HEK293 (cell line): ENCODE measurements around the gene PRKAG2.

Experiments used
- CTCF ChIA-PET: fragments of 350-600 bp; formaldehyde crosslinking; extraction: SDS; loops from one replicate; lab custom pipeline; 2021; ENCODE audit warnings: antibody characterized with exemption; lab: Yijun Ruan, JAX
- POLR2A ChIA-PET: fragments of 300-600 bp; formaldehyde crosslinking; extraction: SDS; loops from one replicate; lab custom pipeline; 2020; ENCODE audit warnings: antibody characterized with exemption, inconsistent platforms; lab: Yijun Ruan, JAX
- H3K27ac ChIP-seq: fragments of 200-500 bp; sonication (Bioruptor generic); 2 replicates; pipeline ENCODE4 v1.5.1; 2014; ENCODE audit warnings: low read depth, low read length, control low read depth, inconsistent platforms; ENCODE audit errors: extremely low read depth
- H3K36me3 ChIP-seq, 2 experiments: fragments of 200-500 bp in 1 of 2; sonication (Bioruptor generic) in 1 of 2; 1 replicate in 1 of 2; 2 replicates in 1 of 2; pipeline ENCODE4 v1.5.1; 2014 to 2017; ENCODE audit warnings: inconsistent platforms in 2 of 2, low read length in 2 of 2; ENCODE audit not compliant: control insufficient read depth in 2 of 2, insufficient read depth in 1 of 2
- H3K4me1 ChIP-seq: fragments of 200-500 bp; sonication (Bioruptor generic); 2 replicates; pipeline ENCODE4 v1.5.1; 2014; ENCODE audit warnings: mild to moderate bottlenecking, low read length, inconsistent platforms; ENCODE audit not compliant: control insufficient read depth, insufficient read depth
- H3K4me3 ChIP-seq: 2 replicates; pipeline ENCODE4 v1.5.1; 2011; ENCODE audit warnings: low read depth, mild to moderate bottlenecking, control low read depth, low read length, moderate library complexity
- H3K9me3 ChIP-seq: fragments of 200-500 bp; sonication (Bioruptor generic); 2 replicates; pipeline ENCODE4 v1.5.1; 2014; ENCODE audit warnings: low read depth, low read length, inconsistent platforms; ENCODE audit not compliant: control insufficient read depth, insufficient read depth
- HOXA7 ChIP-seq: sonication (generic); formaldehyde crosslinking; IDR thresholded peaks from 2 replicates; pipeline ENCODE4 v1.8.1; 2022; ENCODE audit warnings: missing genetic modification reagents, borderline replicate concordance
- SALL2 ChIP-seq: fragments of 450-650 bp; formaldehyde crosslinking; IDR thresholded peaks from 2 replicates; pipeline ENCODE4 v1.5.0; 2017; ENCODE audit warnings: missing biosample characterization, mild to moderate bottlenecking, missing genetic modification characterization, borderline replicate concordance
- SCRT2 ChIP-seq: fragments of 450-650 bp; formaldehyde crosslinking; IDR thresholded peaks from 2 replicates; pipeline ENCODE4 v1.5.1; 2016; ENCODE audit warnings: missing biosample characterization, missing genetic modification characterization
- TCF7L2 ChIP-seq: IDR thresholded peaks from 2 replicates; pipeline ENCODE4 v1.6.1; 2011; ENCODE audit warnings: low read depth, mild to moderate bottlenecking, inconsistent platforms, low read length, moderate library complexity, borderline replicate concordance
- ZNF10 ChIP-seq: fragments of 450-650 bp; formaldehyde crosslinking; IDR thresholded peaks from 2 replicates; pipeline ENCODE4 v1.5.1; 2017; ENCODE audit warnings: missing biosample characterization, missing genetic modification characterization
- ZNF132 ChIP-seq: fragments of 450-650 bp; formaldehyde crosslinking; IDR thresholded peaks from 2 replicates; pipeline ENCODE4 v1.5.1; 2017; ENCODE audit warnings: missing biosample characterization, missing genetic modification characterization, borderline replicate concordance
- ZNF146 ChIP-seq: fragments of 450-650 bp; formaldehyde crosslinking; IDR thresholded peaks from 2 replicates; pipeline ENCODE4 v1.5.1; 2016; ENCODE audit warnings: missing biosample characterization, missing genetic modification characterization
- ZNF221 ChIP-seq: fragments of 450-650 bp; formaldehyde crosslinking; IDR thresholded peaks from 2 replicates; pipeline ENCODE4 v1.5.1; 2017; ENCODE audit warnings: missing biosample characterization, missing genetic modification characterization, borderline replicate concordance
- ZNF239 ChIP-seq: fragments of 450-650 bp; formaldehyde crosslinking; IDR thresholded peaks from 2 replicates; pipeline ENCODE4 v1.5.1; 2016; ENCODE audit warnings: missing biosample characterization, missing genetic modification characterization
- ZNF391 ChIP-seq: fragments of 450-650 bp; formaldehyde crosslinking; IDR thresholded peaks from 2 replicates; pipeline ENCODE4 v1.5.1; 2016; ENCODE audit warnings: low read depth, missing biosample characterization, missing genetic modification characterization, borderline replicate concordance
- ZNF529 ChIP-seq: fragments of 450-650 bp; formaldehyde crosslinking; IDR thresholded peaks from 2 replicates; pipeline ENCODE4 v1.5.1; 2017; ENCODE audit warnings: missing genetic modification characterization, missing biosample characterization; ENCODE audit not compliant: insufficient replicate concordance
- ZNF548 ChIP-seq: fragments of 450-650 bp; formaldehyde crosslinking; IDR thresholded peaks from 2 replicates; pipeline ENCODE4 v1.5.1; 2016; ENCODE audit warnings: missing biosample characterization, missing genetic modification characterization
- ZNF777 ChIP-seq: fragments of 450-650 bp; formaldehyde crosslinking; IDR thresholded peaks from 2 replicates; pipeline ENCODE4 v1.5.1; 2017; ENCODE audit warnings: missing biosample characterization, missing genetic modification characterization, borderline replicate concordance
- ZSCAN16 ChIP-seq: fragments of 450-650 bp; formaldehyde crosslinking; IDR thresholded peaks from 2 replicates; pipeline ENCODE4 v1.5.1; 2016; ENCODE audit warnings: missing biosample characterization, missing genetic modification characterization
- ZSCAN23 ChIP-seq: fragments of 450-650 bp; formaldehyde crosslinking; IDR thresholded peaks from 2 replicates; pipeline ENCODE4 v1.5.1; 2016; ENCODE audit warnings: missing biosample characterization, missing genetic modification characterization
- ZSCAN30 ChIP-seq: fragments of 450-650 bp; IDR thresholded peaks from 2 replicates; pipeline ENCODE4 v1.5.1; 2018; ENCODE audit warnings: missing biosample characterization, mild to moderate bottlenecking, missing genetic modification characterization, moderate library complexity
- ZXDB ChIP-seq: fragments of 450-650 bp; formaldehyde crosslinking; IDR thresholded peaks from 2 replicates; pipeline ENCODE4 v1.5.1; 2016; ENCODE audit warnings: missing biosample characterization, missing genetic modification characterization
- TF ChIP-seq, protein P1 (sequence below): fragments of 450-650 bp; formaldehyde crosslinking; IDR thresholded peaks from 2 replicates; pipeline ENCODE4 v1.5.1; 2017; ENCODE audit warnings: missing biosample characterization, missing genetic modification characterization
- TF ChIP-seq, protein P2 (sequence below): sonication (generic); formaldehyde crosslinking; IDR thresholded peaks from 2 replicates; pipeline ENCODE4 v1.8.1; 2022; ENCODE audit warnings: mild to moderate bottlenecking, moderate library complexity, missing genetic modification reagents
- TF ChIP-seq, protein P3 (sequence below): fragments of 450-650 bp; formaldehyde crosslinking; IDR thresholded peaks from 2 replicates; pipeline ENCODE4 v1.5.1; 2016; ENCODE audit warnings: missing biosample characterization, missing genetic modification characterization
- TF ChIP-seq, protein P4 (sequence below): fragments of 450-650 bp; formaldehyde crosslinking; IDR thresholded peaks from 2 replicates; pipeline ENCODE4 v1.5.1; 2017; ENCODE audit warnings: missing biosample characterization, missing genetic modification characterization
- TF ChIP-seq, protein P5 (sequence below): fragments of 450-650 bp; formaldehyde crosslinking; IDR thresholded peaks from 2 replicates; pipeline ENCODE4 v1.5.1; 2016; ENCODE audit warnings: missing biosample characterization, missing genetic modification characterization
- TF ChIP-seq, protein P6 (sequence below): fragments of 450-650 bp; formaldehyde crosslinking; IDR thresholded peaks from 2 replicates; pipeline ENCODE4 v1.5.0; 2017; ENCODE audit warnings: missing biosample characterization, missing genetic modification characterization, borderline replicate concordance

The PRKAG2 gene

DNA sequence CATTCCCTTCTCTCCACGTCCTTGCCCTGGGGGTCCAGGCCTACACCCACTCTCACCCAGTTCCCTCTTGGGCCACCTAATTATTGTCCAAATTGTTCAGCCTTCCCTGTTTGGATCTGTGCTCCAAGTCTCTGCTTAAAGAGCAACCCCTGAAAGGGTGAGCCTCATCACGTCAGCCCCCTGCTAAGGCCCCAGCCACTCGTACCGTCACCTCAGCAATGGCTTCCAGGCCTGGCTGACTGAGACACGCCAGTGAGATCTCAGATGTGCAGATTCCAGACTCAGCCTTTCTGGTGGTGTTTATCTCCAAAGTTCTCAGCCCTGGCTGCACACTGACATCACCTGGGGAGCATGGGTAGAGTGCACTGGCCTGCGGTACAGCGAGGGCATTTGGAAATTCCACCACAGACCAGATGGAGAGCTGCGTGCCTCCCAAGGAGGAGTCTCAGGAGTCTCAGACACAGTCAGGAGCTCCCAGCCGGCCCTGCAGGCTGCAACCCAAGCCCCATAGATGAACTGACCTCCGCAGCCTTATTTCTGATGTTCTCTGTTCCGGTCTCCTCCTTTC lies 87.5 kb downstream of the PRKAG2 start:
- TF ChIP-seq ZNF548 (tag by site-specific recombination) (no peak), ZNF221 (no peak), SALL2 (tag by site-specific recombination) (no peak), ZSCAN16 (tag by site-specific recombination) (no peak), TCF7L2 (no peak), ZNF529 (tag by site-specific recombination) (no peak), ZNF777 (tag by site-specific recombination) (no peak), ZSCAN23 (tag by site-specific recombination) (no peak)
- TF ChIP-seq, protein P1, sequence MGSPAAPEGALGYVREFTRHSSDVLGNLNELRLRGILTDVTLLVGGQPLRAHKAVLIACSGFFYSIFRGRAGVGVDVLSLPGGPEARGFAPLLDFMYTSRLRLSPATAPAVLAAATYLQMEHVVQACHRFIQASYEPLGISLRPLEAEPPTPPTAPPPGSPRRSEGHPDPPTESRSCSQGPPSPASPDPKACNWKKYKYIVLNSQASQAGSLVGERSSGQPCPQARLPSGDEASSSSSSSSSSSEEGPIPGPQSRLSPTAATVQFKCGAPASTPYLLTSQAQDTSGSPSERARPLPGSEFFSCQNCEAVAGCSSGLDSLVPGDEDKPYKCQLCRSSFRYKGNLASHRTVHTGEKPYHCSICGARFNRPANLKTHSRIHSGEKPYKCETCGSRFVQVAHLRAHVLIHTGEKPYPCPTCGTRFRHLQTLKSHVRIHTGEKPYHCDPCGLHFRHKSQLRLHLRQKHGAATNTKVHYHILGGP (tag by site-specific recombination) = no peak
- TF ChIP-seq, protein P2, sequence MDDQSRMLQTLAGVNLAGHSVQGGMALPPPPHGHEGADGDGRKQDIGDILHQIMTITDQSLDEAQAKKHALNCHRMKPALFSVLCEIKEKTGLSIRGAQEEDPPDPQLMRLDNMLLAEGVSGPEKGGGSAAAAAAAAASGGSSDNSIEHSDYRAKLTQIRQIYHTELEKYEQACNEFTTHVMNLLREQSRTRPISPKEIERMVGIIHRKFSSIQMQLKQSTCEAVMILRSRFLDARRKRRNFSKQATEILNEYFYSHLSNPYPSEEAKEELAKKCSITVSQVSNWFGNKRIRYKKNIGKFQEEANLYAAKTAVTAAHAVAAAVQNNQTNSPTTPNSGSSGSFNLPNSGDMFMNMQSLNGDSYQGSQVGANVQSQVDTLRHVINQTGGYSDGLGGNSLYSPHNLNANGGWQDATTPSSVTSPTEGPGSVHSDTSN (CRISPR knock-in tag) = no peak
- TF ChIP-seq, protein P3, sequence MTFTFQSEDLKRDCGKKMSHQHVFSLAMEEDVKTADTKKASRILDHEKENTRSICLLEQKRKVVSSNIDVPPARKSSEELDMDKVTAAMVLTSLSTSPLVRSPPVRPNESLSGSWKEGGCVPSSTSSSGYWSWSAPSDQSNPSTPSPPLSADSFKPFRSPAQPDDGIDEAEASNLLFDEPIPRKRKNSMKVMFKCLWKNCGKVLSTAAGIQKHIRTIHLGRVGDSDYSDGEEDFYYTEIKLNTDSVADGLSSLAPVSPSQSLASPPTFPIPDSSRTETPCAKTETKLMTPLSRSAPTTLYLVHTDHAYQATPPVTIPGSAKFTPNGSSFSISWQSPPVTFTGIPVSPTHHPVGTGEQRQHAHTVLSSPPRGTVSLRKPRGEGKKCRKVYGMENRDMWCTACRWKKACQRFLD (tag by site-specific recombination) = no peak
- TF ChIP-seq, protein P4, sequence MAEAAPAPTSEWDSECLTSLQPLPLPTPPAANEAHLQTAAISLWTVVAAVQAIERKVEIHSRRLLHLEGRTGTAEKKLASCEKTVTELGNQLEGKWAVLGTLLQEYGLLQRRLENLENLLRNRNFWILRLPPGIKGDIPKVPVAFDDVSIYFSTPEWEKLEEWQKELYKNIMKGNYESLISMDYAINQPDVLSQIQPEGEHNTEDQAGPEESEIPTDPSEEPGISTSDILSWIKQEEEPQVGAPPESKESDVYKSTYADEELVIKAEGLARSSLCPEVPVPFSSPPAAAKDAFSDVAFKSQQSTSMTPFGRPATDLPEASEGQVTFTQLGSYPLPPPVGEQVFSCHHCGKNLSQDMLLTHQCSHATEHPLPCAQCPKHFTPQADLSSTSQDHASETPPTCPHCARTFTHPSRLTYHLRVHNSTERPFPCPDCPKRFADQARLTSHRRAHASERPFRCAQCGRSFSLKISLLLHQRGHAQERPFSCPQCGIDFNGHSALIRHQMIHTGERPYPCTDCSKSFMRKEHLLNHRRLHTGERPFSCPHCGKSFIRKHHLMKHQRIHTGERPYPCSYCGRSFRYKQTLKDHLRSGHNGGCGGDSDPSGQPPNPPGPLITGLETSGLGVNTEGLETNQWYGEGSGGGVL = no peak
- TF ChIP-seq, all 188 proteins: peak for 0
- H3K27ac ChIP-seq = no peak overlapping the region
- no peak overlapping the region for H3K4me3 ChIP-seq
- ChIA-PET POLR2A (no interaction called here), CTCF (no interaction called here)
- no peaks in the 10 kb centered on the region for H3K4me1 ChIP-seq
- H3K36me3 ChIP-seq = no peaks in the 10 kb centered on the region
- H3K9me3 ChIP-seq = no peaks in the 10 kb centered on the region

DNA sequence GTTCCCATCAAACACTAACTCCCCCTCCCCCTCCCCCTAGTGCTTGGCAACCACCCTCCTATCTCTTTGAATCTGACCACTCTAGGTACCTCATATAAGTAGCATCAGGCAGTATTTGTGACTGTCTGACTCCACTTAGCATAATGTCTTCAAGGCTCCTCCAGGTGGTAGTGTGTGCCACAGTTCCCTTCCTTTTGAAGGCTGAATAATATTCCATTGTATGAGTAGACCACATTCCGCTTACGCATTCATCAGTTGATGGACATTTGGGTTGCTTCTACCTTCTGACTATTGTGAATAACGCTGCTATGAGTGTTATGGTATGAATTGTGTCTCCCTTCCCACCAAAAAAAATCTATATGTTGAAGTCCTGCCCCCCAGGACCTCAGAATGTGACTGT lies 89.6 kb downstream of the PRKAG2 start:
- no peaks in the 10 kb centered on the region for H3K9me3 ChIP-seq
- H3K36me3 ChIP-seq = no peaks in the 10 kb centered on the region
- no peak overlapping the region for H3K27ac ChIP-seq
- H3K4me1 ChIP-seq = no peaks in the 10 kb centered on the region
- no peak overlapping the region for H3K4me3 ChIP-seq
- ChIA-PET POLR2A (no interaction called here), CTCF (no interaction called here)
- TF ChIP-seq HOXA7 = no peak
- TF ChIP-seq ZNF10 (tag by site-specific recombination) = 0 out of 2 replicates have a peak, but pooled peaks have one; percentile 17
- TF ChIP-seq ZNF777 (tag by site-specific recombination) = no peak
- TF ChIP-seq ZNF146 = peak; percentile 92
- TF ChIP-seq, all 188 proteins: peak for 2

DNA sequence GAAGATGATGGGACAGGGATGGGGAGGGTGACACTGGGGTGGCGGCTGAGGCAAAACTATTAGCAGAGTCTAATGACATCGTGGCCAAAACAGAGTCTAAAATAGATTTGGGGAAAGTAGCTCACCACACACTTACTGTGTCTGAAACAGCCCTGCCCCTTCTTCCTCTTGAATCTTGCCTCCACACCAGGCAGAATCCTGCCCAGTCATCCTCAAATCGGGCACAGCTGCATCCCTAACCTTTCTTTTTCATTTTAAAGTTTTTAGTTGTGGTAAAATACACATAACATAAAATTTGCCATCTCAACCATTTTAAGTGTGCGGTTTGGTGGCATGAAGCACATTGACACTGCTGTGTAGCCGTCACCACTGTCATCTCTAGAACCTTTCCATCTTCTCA lies 90.0 kb downstream of the PRKAG2 start:
- Histone ChIP-seq H3K4me3 (no peak overlapping the region), H3K4me1 (no peaks in the 10 kb centered on the region), H3K9me3 (no peaks in the 10 kb centered on the region), H3K36me3 (no peaks in the 10 kb centered on the region), H3K27ac (no peak overlapping the region)
- ChIA-PET POLR2A (no interaction called here), CTCF (no interaction called here)
- no peak for TF ChIP-seq SCRT2 (tag by site-specific recombination)
- no peak for TF ChIP-seq ZNF132 (tag by site-specific recombination)
- TF ChIP-seq, protein P5, sequence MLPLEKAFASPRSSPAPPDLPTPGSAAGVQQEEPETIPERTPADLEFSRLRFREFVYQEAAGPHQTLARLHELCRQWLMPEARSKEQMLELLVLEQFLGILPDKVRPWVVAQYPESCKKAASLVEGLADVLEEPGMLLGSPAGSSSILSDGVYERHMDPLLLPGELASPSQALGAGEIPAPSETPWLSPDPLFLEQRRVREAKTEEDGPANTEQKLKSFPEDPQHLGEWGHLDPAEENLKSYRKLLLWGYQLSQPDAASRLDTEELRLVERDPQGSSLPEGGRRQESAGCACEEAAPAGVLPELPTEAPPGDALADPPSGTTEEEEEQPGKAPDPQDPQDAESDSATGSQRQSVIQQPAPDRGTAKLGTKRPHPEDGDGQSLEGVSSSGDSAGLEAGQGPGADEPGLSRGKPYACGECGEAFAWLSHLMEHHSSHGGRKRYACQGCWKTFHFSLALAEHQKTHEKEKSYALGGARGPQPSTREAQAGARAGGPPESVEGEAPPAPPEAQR = no peak
- no peak for TF ChIP-seq ZNF391 (tag by site-specific recombination)
- no peak for TF ChIP-seq ZNF239 (tag by site-specific recombination)
- no peak for TF ChIP-seq ZSCAN30
- no peak for TF ChIP-seq ZXDB (tag by site-specific recombination)
- TF ChIP-seq, protein P6, sequence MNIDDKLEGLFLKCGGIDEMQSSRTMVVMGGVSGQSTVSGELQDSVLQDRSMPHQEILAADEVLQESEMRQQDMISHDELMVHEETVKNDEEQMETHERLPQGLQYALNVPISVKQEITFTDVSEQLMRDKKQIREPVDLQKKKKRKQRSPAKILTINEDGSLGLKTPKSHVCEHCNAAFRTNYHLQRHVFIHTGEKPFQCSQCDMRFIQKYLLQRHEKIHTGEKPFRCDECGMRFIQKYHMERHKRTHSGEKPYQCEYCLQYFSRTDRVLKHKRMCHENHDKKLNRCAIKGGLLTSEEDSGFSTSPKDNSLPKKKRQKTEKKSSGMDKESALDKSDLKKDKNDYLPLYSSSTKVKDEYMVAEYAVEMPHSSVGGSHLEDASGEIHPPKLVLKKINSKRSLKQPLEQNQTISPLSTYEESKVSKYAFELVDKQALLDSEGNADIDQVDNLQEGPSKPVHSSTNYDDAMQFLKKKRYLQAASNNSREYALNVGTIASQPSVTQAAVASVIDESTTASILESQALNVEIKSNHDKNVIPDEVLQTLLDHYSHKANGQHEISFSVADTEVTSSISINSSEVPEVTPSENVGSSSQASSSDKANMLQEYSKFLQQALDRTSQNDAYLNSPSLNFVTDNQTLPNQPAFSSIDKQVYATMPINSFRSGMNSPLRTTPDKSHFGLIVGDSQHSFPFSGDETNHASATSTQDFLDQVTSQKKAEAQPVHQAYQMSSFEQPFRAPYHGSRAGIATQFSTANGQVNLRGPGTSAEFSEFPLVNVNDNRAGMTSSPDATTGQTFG (tag by site-specific recombination) = no peak
